ENCODE measurements around the gene ELOVL5. TPM values are rescaled to one million over a fixed set of nuclear protein-coding genes. Genes with fewer than 3 reads are reported as not detected.
"Not testable (repeated sequence)": the region's sequence is repeated elsewhere in the genome, so short reads cannot be mapped to it uniquely, and the experiment has no call there.

Gene ELOVL5
- total RNA-seq, 1 experiment from 2014 or later = 12.2 TPM

DNA sequence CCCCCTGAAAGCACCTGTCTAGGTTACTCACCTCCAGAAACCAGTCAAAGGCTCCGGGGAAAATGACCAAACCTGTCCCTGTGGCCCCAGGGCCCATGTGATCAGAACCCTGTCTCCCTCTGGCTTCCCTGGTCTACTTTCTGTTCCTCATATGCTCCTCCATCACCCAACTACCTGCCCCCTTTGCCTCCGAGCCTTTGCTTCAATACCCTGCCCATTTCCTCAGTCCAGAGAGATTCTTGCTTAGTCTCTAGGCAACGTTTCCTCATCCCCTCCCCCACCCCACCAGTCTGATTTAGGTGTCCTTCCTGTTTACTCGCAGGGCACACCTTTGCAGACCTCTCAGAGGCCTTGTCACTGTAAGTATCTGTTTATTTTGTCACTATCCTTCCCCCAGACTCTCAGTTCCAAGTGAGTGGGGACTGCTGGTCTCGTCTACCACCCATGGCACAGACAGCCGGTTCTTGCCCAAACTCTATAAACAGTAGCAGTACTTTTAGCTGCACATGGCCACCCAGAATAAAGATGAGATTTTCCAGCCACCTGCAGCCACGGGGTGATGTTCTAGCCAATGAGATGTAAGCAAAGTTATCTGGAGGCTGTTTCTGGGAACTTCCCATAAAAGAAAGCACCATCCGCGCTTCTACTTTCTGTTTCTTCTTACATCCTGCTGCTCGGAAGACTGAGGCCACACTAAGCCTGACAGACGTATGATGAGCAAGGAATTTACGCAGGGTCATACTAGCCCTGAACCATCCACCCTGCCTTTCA, 13.3 kb downstream of the ELOVL5 start:
- no peak for DNase-seq (ENCODE audit: low spot score)
- in situ Hi-C loops (cut with HindIII; ENCODE audit: low sequenced_read_pairs) = no loop called here

DNA sequence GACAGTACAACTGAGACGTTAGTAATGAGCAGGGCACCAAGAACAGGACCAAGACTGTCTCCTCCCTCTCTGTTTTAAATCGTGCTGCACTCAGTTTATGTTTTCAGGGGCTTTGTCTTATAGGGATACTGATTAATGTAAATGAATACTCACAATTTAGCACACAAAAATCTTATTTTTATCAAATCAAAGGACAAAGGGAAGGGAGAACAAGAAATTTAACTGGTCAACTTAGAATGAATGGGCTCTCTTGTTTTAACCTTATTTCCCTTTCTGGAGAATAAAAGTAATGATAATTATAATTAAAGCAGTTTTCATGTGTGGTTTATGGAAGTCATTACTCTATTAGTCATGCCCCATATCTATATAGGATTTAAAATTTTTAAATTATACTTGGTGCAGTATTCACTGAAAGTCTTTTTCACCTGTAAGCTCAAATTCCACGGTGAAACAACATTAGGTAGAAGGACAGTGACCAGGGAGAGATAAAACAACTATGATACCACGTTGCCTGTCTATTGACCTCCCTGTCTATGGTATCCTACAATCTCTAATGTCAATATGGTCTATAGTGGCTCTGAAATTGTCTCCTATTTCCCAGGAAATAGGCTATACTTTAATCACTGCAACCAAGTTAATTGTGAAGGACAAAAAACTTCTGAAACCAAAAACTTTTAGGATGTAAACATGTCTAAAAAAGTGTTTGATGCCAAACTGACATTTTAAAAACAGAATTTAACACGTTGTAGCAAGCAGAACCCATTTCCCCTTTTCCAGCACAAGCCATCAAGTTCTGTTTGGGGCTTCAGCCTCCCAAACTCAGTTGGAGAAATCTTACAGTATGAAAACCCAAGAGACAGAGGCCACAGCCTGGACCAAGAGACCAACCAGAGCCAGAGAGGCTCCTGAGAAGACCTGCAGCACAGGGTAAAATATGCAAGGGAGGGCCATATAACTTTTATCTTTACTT, 15.0 kb downstream of the ELOVL5 start:
- in situ Hi-C loops (cut with HindIII; ENCODE audit: low sequenced_read_pairs) = no loop called here
- no peak for DNase-seq (ENCODE audit: low spot score)

DNA sequence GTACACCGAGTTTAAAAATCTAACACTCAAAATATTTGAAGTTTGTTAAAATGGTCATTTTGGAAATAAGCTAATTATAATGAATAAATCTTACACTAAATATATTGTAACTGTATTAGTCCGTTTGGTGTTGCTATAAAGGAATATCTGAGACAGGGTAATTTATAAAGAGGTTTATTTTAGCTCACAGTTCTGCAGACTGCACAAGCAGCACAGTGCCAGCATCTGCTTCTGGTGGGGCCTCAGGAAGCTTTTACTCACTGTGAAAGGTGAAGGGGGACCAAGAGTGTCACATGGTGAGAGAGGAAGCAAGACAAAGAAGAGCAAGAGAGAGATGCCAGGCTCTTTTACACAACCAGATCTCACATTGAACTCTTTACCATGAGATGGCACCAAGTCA, 17.1 kb downstream of the ELOVL5 start:
- no peak for DNase-seq (ENCODE audit: low spot score)
- in situ Hi-C loops (cut with HindIII; ENCODE audit: low sequenced_read_pairs) = no loop called here

DNA sequence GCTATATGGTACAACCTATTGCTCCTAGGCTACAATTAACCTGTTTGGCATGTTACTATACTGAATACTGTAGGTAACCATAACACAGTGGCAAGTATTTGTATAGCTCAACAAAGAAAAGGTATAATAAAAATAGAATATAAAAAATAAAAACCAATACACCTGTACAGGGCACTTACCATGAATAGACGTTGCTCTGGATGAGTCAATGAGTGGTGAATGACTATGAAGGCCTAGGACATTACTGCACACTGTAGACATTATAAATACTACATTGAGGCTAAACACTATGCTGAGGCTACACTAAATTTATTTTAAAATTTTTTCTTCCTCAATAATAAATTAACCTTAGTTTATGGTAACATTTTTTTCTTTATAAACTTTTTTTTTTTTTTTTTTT, 18.6 kb downstream of the ELOVL5 start:
- in situ Hi-C loops (cut with HindIII; ENCODE audit: low sequenced_read_pairs) = no loop called here
- no peak for DNase-seq (ENCODE audit: low spot score)

DNA sequence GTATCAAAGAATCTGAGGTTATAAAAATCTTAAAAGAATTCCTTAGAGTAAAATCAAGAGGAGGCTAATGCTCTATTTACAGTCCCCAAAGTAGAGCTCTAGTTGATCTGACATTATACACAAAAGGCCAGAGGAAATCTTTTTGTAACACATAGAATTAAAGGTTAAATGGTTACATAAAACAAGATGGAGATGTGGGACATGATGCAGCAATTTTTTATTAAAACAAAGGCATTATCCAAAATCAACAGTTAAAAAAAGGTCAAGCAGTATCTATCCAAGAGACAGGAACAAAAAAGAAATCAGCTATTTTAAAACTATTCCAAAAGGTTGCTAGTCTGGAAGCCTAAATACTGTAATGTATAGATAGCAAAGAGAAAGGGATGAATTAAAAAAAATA, 20.4 kb downstream of the ELOVL5 start:
- in situ Hi-C loops (cut with HindIII; ENCODE audit: low sequenced_read_pairs) = no loop called here
- DNase-seq (ENCODE audit: low spot score) = peak; percentile 15

DNA sequence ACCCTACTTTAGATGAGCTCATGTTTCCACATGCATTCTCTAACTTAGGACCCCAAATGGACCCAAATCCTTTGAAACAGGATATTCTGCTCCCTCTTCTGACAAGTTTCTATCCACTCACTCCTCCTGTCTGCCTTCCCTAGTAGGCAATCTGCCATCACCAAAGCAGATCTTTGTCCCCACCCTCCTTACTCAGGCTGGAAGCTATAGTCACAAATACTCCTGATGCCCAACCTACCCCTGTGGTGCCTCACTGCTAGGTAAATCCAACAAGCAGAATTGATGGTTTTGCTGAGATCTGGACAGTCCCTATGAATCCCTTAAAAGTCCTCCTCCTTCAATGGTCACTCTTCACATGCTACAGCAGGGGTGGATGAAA, 21.7 kb downstream of the ELOVL5 start:
- peak; percentile 59 for DNase-seq (ENCODE audit: low spot score)
- in situ Hi-C loops (cut with HindIII; ENCODE audit: low sequenced_read_pairs) = no loop called here

DNA sequence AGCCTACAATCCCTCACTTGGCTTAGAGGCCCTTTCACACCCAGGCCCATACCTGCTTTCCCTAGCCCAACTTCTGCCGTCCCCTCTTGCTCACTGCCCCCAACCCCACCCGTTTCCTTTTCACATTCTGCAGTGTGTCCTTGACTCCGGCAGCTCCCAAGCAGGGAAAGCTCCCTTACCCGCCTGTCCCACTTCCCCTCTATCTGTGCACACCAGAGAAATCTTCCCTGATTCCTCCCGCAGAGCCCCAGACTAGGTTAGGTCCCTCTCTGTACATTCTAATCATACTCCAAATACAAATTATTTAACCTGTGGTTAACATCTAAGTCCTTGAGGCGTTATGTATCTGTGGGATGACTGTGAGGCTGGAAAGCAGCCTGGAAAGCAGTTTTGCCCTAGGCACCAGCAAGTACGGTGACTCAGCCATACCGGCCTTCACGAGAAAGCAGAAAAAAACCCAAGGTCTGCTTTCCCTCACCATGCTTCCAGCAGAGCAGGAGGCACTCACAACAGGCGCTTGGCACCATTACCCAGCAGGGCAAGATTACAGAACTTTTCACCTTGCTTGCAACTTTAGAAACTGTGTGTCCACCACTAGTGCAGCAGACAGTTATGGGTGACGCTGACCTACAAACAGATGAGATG, 22.3 kb downstream of the ELOVL5 start:
- in situ Hi-C loops (cut with HindIII; ENCODE audit: low sequenced_read_pairs) = no loop called here
- peak; percentile 74 for DNase-seq (ENCODE audit: low spot score)

DNA sequence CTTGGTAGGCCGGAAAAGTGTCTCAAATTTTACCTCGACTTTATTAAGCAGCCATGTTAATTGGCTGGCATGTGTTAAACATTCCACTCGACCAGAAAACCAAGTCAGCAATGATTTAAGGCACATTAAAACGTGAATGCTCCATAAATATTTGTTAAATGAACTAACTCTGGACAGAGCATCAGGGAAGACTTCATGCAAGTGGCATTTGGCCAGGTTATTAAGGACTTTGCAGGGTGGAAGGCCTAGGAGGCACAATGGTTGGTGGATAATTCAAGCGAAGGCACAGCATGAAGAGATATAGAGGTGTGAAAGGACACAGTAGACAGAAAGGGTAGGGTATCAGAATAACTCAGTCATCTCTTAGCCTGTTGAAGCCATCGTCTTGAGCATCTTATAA, 23.0 kb downstream of the ELOVL5 start:
- in situ Hi-C loops (cut with HindIII; ENCODE audit: low sequenced_read_pairs) = no loop called here
- peak; percentile 55 for DNase-seq (ENCODE audit: low spot score)

DNA sequence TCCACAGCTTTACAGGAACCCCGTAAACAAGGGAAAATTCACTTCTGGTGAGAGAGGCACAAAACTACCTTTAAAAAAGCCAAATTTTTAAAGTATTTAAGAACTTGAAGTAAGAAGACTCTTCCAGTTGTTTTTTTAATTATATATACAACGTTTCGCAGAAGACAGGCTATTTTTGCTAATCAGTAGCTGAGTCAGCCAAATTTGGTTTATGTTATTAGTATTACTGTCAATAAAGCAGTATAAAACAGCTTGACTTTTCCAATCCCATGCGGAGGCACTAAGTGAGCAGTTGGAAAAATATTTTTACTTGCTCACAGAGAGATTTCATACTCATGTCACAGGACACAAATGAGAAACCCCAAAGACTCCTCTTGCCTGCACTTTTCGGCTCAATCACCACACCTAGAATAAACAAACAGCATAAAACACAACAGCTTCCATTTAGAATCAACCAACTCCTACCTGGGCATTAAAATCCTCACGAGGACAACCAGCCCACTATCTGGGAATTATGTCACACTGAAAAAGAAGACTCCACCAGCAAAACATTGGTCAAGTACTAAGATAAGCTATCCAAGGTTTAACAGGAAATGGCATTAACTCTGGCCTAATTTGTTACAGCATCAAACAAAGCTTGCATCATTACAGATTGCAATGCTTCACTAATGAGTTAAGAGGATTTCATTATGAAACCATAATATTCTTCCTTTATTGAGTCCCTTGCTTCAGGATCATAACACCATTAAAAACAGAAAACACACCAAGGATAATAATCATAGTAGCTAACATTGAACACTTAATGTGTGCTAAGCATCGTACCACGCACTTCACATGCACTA, 26.3 kb downstream of the ELOVL5 start:
- peak; percentile 65 for DNase-seq (ENCODE audit: low spot score)
- in situ Hi-C loops (cut with HindIII; ENCODE audit: low sequenced_read_pairs) = no loop called here

DNA sequence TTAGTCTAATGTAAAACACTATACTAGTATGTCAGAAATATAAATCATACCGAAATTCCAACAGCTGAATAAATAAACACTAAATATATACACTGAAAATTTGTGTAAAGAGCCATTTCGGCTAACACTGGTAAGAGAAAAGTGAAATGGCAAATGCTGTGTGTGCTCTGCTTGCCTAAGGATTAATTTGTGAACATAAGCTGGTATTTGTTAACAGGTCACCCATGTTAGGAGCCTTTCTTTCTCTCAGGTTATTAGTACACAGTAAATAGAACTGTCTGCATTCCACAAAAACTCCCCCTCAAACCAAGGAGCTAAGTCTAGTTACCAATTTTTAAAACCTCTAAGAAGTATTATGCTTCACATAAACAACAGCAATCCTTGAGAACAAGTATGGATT, 27.0 kb downstream of the ELOVL5 start:
- in situ Hi-C loops (cut with HindIII; ENCODE audit: low sequenced_read_pairs) = no loop called here
- peak; percentile 71 for DNase-seq (ENCODE audit: low spot score)

DNA sequence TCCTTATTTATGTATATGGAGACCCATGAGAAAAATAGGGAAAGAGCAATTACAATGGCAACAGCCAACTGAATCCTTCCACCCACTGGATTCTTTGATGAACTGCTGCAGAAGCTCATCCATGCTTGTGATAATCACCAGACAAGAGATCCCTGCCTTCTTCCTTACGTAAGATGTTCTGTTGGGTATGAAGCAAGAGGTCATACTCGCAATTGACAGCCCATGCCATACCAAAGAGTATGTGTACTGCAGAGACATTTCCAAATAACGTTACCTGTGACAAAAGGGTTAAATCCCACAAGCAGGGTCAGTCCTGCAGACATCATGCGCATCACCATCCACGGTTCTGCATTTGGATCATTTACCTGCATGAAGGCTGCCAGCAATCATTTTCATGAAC, 27.8 kb downstream of the ELOVL5 start:
- in situ Hi-C loops (cut with HindIII; ENCODE audit: low sequenced_read_pairs) = no loop called here
- peak; percentile 78 for DNase-seq (ENCODE audit: low spot score)

DNA sequence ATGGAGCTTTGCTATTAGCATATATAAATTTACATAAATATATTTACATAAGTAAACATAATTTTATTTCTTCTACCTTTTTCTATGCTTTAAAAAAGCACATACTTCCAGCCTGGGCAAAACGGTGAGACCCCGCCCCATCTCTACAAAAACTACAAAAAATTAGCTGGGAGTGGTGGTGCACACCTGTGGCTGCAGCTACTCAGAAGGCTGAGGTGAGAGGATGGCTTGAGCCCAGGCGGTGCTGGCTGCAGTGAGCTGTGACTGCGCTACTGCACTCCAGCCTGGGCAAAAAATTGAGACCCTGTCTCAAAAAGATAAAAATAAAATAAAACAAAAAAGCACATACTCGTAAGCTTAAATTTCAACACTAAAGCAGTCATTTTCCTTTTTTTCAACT, 30.3 kb downstream of the ELOVL5 start:
- in situ Hi-C loops (cut with HindIII; ENCODE audit: low sequenced_read_pairs) = no loop called here
- DNase-seq (ENCODE audit: low spot score) = no peak

DNA sequence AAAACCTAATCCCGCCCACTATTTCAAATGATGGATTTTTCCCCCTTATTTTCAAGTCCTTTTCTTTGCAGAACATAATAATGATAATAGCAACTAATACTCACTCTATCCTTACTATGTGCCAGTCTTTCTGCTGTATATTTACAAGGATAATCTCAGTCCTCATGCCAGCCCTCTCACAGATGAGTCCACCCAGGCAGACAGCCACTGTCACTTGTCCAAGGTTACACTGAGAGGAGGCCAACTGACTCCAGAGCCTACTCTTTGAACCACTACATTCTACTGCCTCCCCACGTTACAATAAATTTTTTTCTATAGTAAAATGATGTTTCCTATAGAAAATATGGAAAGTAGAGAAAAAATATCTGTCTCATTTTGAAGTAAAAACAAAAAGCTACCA, 30.9 kb downstream of the ELOVL5 start:
- in situ Hi-C loops (cut with HindIII; ENCODE audit: low sequenced_read_pairs) = no loop called here
- peak; percentile 92 for DNase-seq (ENCODE audit: low spot score)

DNA sequence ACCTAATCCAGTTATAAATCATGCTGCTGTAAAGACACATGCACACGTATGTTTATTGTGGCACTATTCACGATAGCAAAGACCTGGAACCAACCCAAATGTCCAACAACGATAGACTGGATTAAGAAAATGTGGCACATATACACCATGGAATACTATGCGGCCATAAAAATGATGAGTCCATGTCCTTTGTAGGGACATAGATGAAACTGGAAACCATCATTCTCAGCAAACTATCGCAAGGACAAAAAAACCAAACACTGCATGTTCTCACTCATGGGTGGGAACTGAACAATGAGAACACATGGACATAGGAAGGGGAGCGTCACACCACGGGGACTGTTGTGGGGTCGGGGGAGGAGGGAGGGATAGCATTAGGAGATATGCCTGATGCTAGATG, 31.5 kb downstream of the ELOVL5 start:
- in situ Hi-C loops (cut with HindIII; ENCODE audit: low sequenced_read_pairs); DNase-seq (ENCODE audit: low spot score): not testable (repeated sequence)

DNA sequence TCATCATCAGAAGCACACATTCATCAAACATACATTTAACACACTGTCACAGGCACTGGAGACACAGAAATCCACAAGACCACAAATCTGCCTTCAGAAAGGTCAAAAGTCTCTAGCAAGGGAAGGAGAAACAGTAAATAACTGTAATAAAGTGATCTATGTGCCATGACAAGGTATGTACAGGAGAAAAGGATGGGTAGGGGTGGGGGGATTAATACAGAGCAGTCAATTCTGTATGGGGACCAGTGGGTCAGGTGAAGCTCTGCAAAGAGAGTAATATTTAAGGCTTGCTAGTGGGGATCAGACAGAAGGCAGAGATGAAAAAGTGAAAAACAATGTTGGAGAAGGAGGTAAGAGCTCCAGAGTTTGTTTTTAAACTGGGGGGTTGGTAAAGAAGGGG, 32.6 kb downstream of the ELOVL5 start:
- no peak for DNase-seq (ENCODE audit: low spot score)
- in situ Hi-C loops (cut with HindIII; ENCODE audit: low sequenced_read_pairs) = no loop called here

DNA sequence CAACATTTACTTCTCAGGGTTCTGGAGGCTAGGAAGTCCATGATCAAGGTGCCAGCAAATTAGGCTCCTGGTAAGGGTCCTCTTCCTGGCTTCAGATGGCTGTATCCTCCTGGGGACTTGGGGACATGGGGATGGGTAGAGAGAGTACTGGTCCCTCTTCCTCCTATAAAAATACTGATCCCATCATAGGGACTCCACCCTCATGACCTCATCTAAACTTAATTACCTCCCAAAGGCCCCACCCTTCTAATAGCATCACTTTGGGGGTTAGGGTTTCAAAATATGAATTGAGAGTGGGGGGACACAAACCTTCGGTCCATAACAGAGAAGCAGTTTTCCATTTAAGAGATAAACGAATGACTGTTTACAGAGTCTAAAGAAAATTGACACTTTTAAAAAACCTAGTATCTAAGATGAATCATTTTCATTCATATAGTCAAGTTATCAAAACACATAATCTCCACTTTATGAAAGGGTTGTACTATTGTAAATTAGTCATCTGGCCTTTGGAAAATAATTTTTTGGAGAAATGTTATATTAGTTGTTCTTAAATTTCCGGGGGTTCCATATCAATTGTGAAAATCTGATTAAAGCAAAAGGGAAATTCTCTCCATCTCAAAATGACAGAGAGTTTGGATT, 33.5 kb downstream of the ELOVL5 start:
- in situ Hi-C loops (cut with HindIII; ENCODE audit: low sequenced_read_pairs) = no loop called here
- no peak for DNase-seq (ENCODE audit: low spot score)

DNA sequence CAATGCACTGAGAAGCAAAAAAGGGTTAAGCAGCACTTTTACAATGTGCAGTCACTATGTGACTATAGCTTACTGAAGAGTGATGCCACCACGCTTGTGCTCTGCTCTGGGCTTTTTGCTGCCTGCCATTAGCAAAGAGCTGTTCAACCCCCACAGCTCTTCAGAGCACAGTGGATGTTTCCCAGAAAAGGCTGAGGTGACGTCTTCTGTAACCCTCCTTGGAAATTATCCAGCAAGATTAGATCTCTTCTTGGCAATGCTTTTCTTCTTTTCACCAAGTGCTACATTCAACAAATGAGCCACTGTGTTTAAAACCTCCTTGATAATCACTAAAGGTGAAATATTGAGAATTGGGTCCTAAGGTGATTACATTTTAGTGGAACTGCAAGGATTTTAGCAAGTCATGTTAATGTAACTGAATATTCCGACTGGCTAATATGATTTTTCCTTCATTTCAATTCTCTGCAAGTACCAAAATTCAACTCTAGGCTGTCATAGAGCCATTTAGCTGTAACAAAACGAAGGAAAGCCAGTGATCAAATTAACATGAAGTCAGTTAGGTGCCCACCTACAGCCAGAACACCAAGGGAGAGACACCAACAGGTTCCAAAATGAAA, 34.9 kb downstream of the ELOVL5 start:
- DNase-seq (ENCODE audit: low spot score) = peak; percentile 54
- in situ Hi-C loops (cut with HindIII; ENCODE audit: low sequenced_read_pairs) = no loop called here

DNA sequence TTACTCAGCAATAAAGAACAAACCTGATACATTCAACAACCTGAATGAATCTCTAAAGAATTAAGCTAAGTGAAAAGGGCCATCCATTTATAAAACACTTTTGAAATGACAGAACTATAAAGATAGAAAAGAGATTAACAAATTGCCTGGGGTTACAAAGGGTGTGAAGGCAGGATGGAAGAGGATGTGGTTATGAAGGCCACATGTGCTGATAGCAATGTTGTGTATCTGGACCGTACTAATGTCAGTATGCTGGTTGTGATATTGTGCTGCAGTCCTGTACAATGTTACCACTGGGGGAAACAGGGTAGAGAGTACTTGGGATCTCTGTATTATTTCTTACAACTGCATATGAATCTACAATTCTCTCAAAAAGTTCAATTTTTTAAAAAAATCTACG, 36.4 kb downstream of the ELOVL5 start:
- in situ Hi-C loops (cut with HindIII; ENCODE audit: low sequenced_read_pairs) = no loop called here
- DNase-seq (ENCODE audit: low spot score) = no peak

Data from G401 (cell line).